Muscle layer of colon (tissue), 2 donors: Measurements from ENCODE around the gene CAP2.
A peak's percentile ranks its signal among the peaks of the same experiment; 100 is the strongest.

Experiments used
- H3K27ac ChIP-seq: one replicate; pipeline ENCODE4 v1.7.0; 2013; ENCODE audit warnings: low read depth, mild to moderate bottlenecking, low read length, moderate library complexity
- H3K27me3 ChIP-seq, 2 donors: one replicate each; pipeline ENCODE4 v1.7.0; 2013; ENCODE audit warnings: low read length in 2 of 2, mild to moderate bottlenecking in 2 of 2; ENCODE audit not compliant: insufficient read depth in 2 of 2, control insufficient read depth in 1 of 2
- H3K36me3 ChIP-seq: one replicate; pipeline ENCODE4 v1.7.0; 2013; ENCODE audit warnings: mild to moderate bottlenecking, low read length; ENCODE audit not compliant: insufficient read depth
- H3K4me1 ChIP-seq: one replicate; pipeline ENCODE4 v1.7.0; 2013; ENCODE audit warnings: mild to moderate bottlenecking, low read length; ENCODE audit not compliant: insufficient read depth
- H3K4me3 ChIP-seq, 2 donors: one replicate each; pipeline ENCODE4 v1.7.0; 2013; ENCODE audit warnings: low read length in 2 of 2, low read depth in 1 of 2, mild to moderate bottlenecking in 1 of 2, moderate library complexity in 1 of 2
- H3K9ac ChIP-seq: one replicate; pipeline ENCODE4 v1.7.0; 2013; ENCODE audit warnings: low read length
- H3K9me3 ChIP-seq: one replicate; pipeline ENCODE4 v1.7.0; 2013; ENCODE audit warnings: mild to moderate bottlenecking, low read length
- donor health status: abdominal sarcoma.
- donor health status: Adenocarcinoma of cecum.

The CAP2 gene

GRCh38 chr6:17460862-17461261, 67.5 kb downstream of the CAP2 start:
- no peaks in the 10 kb centered on the region for H3K4me1 ChIP-seq
- H3K27me3 ChIP-seq: no peaks in the 10 kb centered on the region
- H3K9ac ChIP-seq: no peak overlapping the region
- no peak overlapping the region for H3K4me3 ChIP-seq
- H3K9me3 ChIP-seq: no peaks in the 10 kb centered on the region
- H3K27ac ChIP-seq: no peak overlapping the region
- H3K36me3 ChIP-seq: peaks cover 11% of the 10 kb centered on the region

GRCh38 chr6:17466147-17466546, 72.8 kb downstream of the CAP2 start:
- Histone ChIP-seq H3K4me3 (no peak overlapping the region), H3K4me1 (peaks cover 30% of the 10 kb centered on the region), H3K9ac (no peak overlapping the region), H3K36me3 (peaks cover 15% of the 10 kb centered on the region), H3K27me3 (no peaks in the 10 kb centered on the region), H3K27ac (no peak overlapping the region), H3K9me3 (no peaks in the 10 kb centered on the region)

- Histone ChIP-seq H3K27me3 (no peaks in the 10 kb centered on the region), H3K36me3 (peaks cover 15% of the 10 kb centered on the region), H3K4me3 (no peak overlapping the region), H3K4me1 (peaks cover 32% of the 10 kb centered on the region), H3K9ac (no peak overlapping the region), H3K9me3 (no peaks in the 10 kb centered on the region), H3K27ac (no peak overlapping the region)
Measured at GRCh38 chr6:17466707-17467106, 73.3 kb downstream of the CAP2 start.

GRCh38 chr6:17469006-17469832, 75.8 kb downstream of the CAP2 start:
- peaks cover 52% of the 10 kb centered on the region for H3K4me1 ChIP-seq
- no peaks in the 10 kb centered on the region for H3K27me3 ChIP-seq
- H3K36me3 ChIP-seq: peaks cover 15% of the 10 kb centered on the region
- H3K27ac ChIP-seq: peak overlapping the region; percentile 69
- H3K9me3 ChIP-seq: no peaks in the 10 kb centered on the region
- H3K4me3 ChIP-seq: no peak overlapping the region
- no peak overlapping the region for H3K9ac ChIP-seq

GRCh38 chr6:17470202-17470937, 77.0 kb downstream of the CAP2 start:
- H3K36me3 ChIP-seq: peaks cover 9% of the 10 kb centered on the region
- no peaks in the 10 kb centered on the region for H3K27me3 ChIP-seq
- H3K27ac ChIP-seq: peak overlapping the region; percentile 71
- no peaks in the 10 kb centered on the region for H3K9me3 ChIP-seq
- H3K4me1 ChIP-seq: peaks cover 62% of the 10 kb centered on the region
- H3K4me3 ChIP-seq: no peak overlapping the region
- H3K9ac ChIP-seq: no peak overlapping the region

- Histone ChIP-seq H3K9me3 (no peaks in the 10 kb centered on the region), H3K27me3 (no peaks in the 10 kb centered on the region), H3K27ac (peak overlapping the region; percentile 71), H3K4me3 (no peak overlapping the region), H3K36me3 (peaks cover 4% of the 10 kb centered on the region), H3K9ac (no peak overlapping the region), H3K4me1 (peaks cover 68% of the 10 kb centered on the region)
Measured at GRCh38 chr6:17470938-17471327, 77.5 kb downstream of the CAP2 start.

- Histone ChIP-seq H3K9me3 (no peaks in the 10 kb centered on the region), H3K36me3 (no peaks in the 10 kb centered on the region), H3K4me3 (no peak overlapping the region), H3K9ac (no peak overlapping the region), H3K4me1 (peaks cover 73% of the 10 kb centered on the region), H3K27me3 (no peaks in the 10 kb centered on the region), H3K27ac (peak overlapping the region; percentile 83)
Measured at GRCh38 chr6:17472653-17473183, 79.3 kb downstream of the CAP2 start.

GRCh38 chr6:17473554-17473953, 80.2 kb downstream of the CAP2 start:
- Histone ChIP-seq H3K27ac (peak overlapping the region; percentile 83), H3K27me3 (no peaks in the 10 kb centered on the region), H3K4me1 (peaks cover 70% of the 10 kb centered on the region), H3K9ac (no peak overlapping the region), H3K36me3 (no peaks in the 10 kb centered on the region), H3K9me3 (no peaks in the 10 kb centered on the region), H3K4me3 (no peak overlapping the region)

GRCh38 chr6:17474289-17474688, 80.9 kb downstream of the CAP2 start:
- Histone ChIP-seq H3K9me3 (no peaks in the 10 kb centered on the region), H3K9ac (no peak overlapping the region), H3K27ac (peak overlapping the region; percentile 45), H3K36me3 (no peaks in the 10 kb centered on the region), H3K4me1 (peaks cover 70% of the 10 kb centered on the region), H3K27me3 (no peaks in the 10 kb centered on the region), H3K4me3 (no peak overlapping the region)

- Histone ChIP-seq H3K27me3 (no peaks in the 10 kb centered on the region), H3K4me3 (no peak overlapping the region), H3K9me3 (no peaks in the 10 kb centered on the region), H3K4me1 (peaks cover 55% of the 10 kb centered on the region), H3K27ac (peak overlapping the region; percentile 45), H3K9ac (no peak overlapping the region), H3K36me3 (no peaks in the 10 kb centered on the region)
Measured at GRCh38 chr6:17475606-17476244, 82.3 kb downstream of the CAP2 start.

- Histone ChIP-seq H3K4me1 (peaks cover 49% of the 10 kb centered on the region), H3K9ac (no peak overlapping the region), H3K27me3 (no peaks in the 10 kb centered on the region), H3K27ac (no peak overlapping the region), H3K36me3 (no peaks in the 10 kb centered on the region), H3K9me3 (no peaks in the 10 kb centered on the region), H3K4me3 (no peak overlapping the region)
Measured at GRCh38 chr6:17476511-17476910, 83.1 kb downstream of the CAP2 start.
